ENCODE results near the gene LRP8. TPM values are rescaled to one million over a fixed set of nuclear protein-coding genes. Genes with fewer than 3 reads are reported as not detected.
A peak's percentile ranks its signal among the peaks of the same experiment; 100 is the strongest.

LRP8 gene
- total and polyA plus RNA-seq, 8 donors = 0.58 to 26.8 (median 2.3) TPM

- intact Hi-C loops (cut with DNase I; ENCODE audit: low total_unique reads) = no loop called here
- H3K4me1 ChIP-seq = no peaks in the 10 kb centered on the region
- no peak overlapping the region for H3K27ac ChIP-seq
- WGBS, 5 donors = 25 to 42% (median 37%) methylated on average over 3 of the region's 3 CpGs
- TF ChIP-seq EP300 (IDR thresholded peaks at IDR 0.05) (no peak), POLR2AphosphoS5 (IDR thresholded peaks at IDR 0.05) (no peak), POLR2A (IDR thresholded peaks at IDR 0.05) (no peak)
- TF ChIP-seq, protein P1, sequence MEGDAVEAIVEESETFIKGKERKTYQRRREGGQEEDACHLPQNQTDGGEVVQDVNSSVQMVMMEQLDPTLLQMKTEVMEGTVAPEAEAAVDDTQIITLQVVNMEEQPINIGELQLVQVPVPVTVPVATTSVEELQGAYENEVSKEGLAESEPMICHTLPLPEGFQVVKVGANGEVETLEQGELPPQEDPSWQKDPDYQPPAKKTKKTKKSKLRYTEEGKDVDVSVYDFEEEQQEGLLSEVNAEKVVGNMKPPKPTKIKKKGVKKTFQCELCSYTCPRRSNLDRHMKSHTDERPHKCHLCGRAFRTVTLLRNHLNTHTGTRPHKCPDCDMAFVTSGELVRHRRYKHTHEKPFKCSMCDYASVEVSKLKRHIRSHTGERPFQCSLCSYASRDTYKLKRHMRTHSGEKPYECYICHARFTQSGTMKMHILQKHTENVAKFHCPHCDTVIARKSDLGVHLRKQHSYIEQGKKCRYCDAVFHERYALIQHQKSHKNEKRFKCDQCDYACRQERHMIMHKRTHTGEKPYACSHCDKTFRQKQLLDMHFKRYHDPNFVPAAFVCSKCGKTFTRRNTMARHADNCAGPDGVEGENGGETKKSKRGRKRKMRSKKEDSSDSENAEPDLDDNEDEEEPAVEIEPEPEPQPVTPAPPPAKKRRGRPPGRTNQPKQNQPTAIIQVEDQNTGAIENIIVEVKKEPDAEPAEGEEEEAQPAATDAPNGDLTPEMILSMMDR (IDR thresholded peaks at IDR 0.05) = no peak
- peak in 1 of 2 donors; percentile 71 for DNase-seq
- H3K36me3 ChIP-seq = no peaks in the 10 kb centered on the region
- no peaks in the 10 kb centered on the region for H3K9me3 ChIP-seq
- no peak overlapping the region for H3K4me3 ChIP-seq
- H3K27me3 ChIP-seq = no peaks in the 10 kb centered on the region
Measured at GRCh38 chr1:53249706-53250105, 78.2 kb downstream of the LRP8 start.

DNA sequence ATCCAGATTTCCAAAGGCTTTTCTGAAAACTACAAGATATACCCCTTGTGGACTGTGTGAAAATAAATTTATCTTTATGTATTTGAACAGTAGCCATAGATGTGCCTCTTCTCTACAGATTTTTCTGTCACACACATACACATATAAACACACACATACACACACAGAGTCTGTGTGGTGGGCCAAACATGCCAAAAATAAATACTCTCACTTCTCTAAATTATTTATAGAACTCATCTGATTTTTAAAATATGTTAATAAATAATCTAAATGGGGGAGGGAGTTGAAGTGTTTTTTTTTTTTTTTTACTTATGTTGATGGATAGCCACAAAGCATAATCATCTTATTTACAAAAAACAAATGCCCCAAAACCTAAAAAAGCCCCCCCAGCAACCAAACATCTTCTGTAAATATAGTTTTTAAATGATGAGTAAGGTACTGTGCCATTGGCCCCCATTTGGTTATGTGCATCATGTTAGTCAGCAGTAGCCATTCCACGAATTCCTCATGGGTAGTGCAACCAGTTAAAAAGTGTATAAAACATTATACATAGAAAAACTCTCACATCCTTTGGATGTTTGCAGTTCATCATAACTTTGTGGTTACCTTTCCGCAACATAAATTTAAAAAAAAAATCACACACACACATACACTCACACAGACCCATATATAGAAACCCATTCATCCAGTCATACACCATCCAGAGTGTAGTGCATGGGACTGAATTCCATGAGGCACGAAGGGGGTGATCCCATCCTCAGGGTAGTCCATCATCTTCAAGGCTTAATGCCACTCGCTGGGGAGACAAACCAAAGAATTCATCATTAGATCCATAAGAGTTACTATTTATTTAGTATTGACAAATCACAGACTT, 81.4 kb downstream of the LRP8 start:
- H3K4me3 ChIP-seq = no peak overlapping the region
- TF ChIP-seq EP300 (IDR thresholded peaks at IDR 0.05) (no peak), POLR2AphosphoS5 (IDR thresholded peaks at IDR 0.05) (no peak), POLR2A (IDR thresholded peaks at IDR 0.05) (no peak)
- TF ChIP-seq, protein P1 (IDR thresholded peaks at IDR 0.05) = no peak
- H3K9me3 ChIP-seq = no peaks in the 10 kb centered on the region
- intact Hi-C loops (cut with DNase I; ENCODE audit: low total_unique reads) = no loop called here
- H3K4me1 ChIP-seq = no peaks in the 10 kb centered on the region
- DNase-seq = no peak
- no peak overlapping the region for H3K27ac ChIP-seq
- H3K27me3 ChIP-seq = no peaks in the 10 kb centered on the region
- H3K36me3 ChIP-seq = no peaks in the 10 kb centered on the region
- 77 to 97% (median 83%) methylated on average over 4 of the region's 4 CpGs for WGBS, 5 donors

GRCh38 chr1:53244141-53244540, 83.7 kb downstream of the LRP8 start:
- TF ChIP-seq POLR2A (IDR thresholded peaks at IDR 0.05) (no peak), POLR2AphosphoS5 (IDR thresholded peaks at IDR 0.05) (no peak), EP300 (IDR thresholded peaks at IDR 0.05) (no peak)
- TF ChIP-seq, protein P1 (IDR thresholded peaks at IDR 0.05) = no peak
- peaks cover 2 to 3% (median 2%) of the 10 kb centered on the region in 4 donors for H3K4me1 ChIP-seq
- H3K36me3 ChIP-seq = no peaks in the 10 kb centered on the region
- intact Hi-C loops (cut with DNase I; ENCODE audit: low total_unique reads) = no loop called here
- 31 to 38% (median 37%) methylated on average over 4 of the region's 4 CpGs for WGBS, 5 donors
- H3K4me3 ChIP-seq = no peak overlapping the region
- DNase-seq = no peak
- H3K27me3 ChIP-seq = no peaks in the 10 kb centered on the region
- H3K27ac ChIP-seq = no peak overlapping the region
- H3K9me3 ChIP-seq = no peaks in the 10 kb centered on the region

DNA sequence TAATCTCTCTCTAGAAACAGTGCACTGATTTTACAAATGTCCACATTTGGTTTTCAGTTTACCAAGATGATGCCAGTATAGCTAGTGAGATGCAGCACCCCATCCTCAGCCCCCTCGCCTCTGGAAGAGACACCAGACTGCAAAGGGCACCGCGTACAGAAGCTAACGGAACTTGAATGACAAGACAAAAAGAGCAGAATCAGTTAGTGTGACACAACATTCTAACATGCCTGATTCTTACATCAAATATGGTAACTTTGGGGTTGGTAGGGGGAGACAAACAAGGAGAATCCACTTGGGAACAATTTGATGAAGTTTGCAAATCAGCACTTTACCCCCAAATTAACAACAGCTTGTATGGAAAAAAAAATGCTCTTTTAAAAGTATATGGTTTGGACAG, 85.5 kb downstream of the LRP8 start:
- intact Hi-C loops (cut with DNase I; ENCODE audit: low total_unique reads) = no loop called here
- TF ChIP-seq POLR2AphosphoS5 (IDR thresholded peaks at IDR 0.05) (no peak), EP300 (IDR thresholded peaks at IDR 0.05) (no peak), POLR2A (IDR thresholded peaks at IDR 0.05) (no peak)
- TF ChIP-seq, protein P1 (IDR thresholded peaks at IDR 0.05) = no peak
- no peaks in the 10 kb centered on the region for H3K36me3 ChIP-seq
- H3K27me3 ChIP-seq = no peaks in the 10 kb centered on the region
- WGBS, 5 donors = 75 to 86% (median 81%) methylated on average over 4 of the region's 4 CpGs
- H3K27ac ChIP-seq = no peak overlapping the region
- DNase-seq = no peak
- H3K4me3 ChIP-seq = no peak overlapping the region
- H3K9me3 ChIP-seq = no peaks in the 10 kb centered on the region
- H3K4me1 ChIP-seq = peaks cover 11 to 14% (median 13%) of the 10 kb centered on the region in 4 donors

All from stomach (tissue), 9 donors.